Measurements from ENCODE around the gene INO80D. TPM values are rescaled to one million over a fixed set of nuclear protein-coding genes. Genes with fewer than 3 reads are reported as not detected.
A peak's percentile ranks its signal among the peaks of the same experiment; 100 is the strongest.

Gene INO80D
- total and polyA plus RNA-seq, 2 of the 13 experiments (the other 11 are each of a cell fraction or from before 2014, with no cell fraction given), result 7.6 to 7.9 TPM

DNA sequence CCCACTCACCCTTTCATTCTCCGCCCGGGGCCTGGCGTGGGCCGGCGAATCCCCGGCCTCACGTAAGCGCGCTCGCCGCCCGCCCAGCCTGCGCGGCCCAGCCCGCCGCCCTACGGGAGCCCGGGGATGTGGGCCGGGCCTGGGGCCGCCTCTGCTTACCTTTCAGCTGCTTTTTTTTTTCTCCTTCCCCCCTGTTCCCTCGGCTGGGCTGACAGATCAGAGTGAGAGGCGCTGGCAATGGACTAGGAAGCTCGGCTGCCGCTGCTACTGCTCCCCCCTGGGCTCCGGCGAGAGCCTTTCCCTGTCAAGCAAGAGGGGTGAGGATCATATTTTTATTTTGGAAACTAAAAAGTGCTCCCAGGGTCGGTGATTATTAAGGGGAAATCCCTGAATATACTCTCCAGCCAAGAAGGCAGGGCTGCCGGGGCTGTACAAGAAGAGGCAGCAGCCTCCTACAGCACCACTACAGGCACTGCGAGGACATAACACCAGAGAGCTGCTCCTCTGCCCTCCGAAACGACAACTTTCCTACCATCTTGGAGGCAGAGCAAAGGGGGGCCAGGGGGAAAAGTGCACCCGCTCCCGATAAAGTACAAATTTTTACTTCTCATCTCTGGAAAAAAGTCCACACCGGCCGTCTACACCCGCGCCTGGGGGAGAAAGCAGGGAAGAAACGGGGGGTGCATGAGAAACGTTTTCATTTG, at the start of gene INO80D (continued):
- TF ChIP-seq ZNF329 (CRISPR knock-in tag; IDR thresholded peaks at IDR 0.05; ENCODE audit: low read depth), result peak; percentile 78
- TF ChIP-seq SNRNP70 (IDR thresholded peaks at IDR 0.05; ENCODE audit: low read depth, low read length), result no peak
- no peak for TF ChIP-seq ZNF773 (CRISPR knock-in tag; IDR thresholded peaks at IDR 0.05; ENCODE audit: borderline replicate concordance)
- no peak for TF ChIP-seq POLR2AphosphoS2 (IDR thresholded peaks at IDR 0.05; ENCODE audit: low read depth, low read length)
- 0 out of 2 replicates have a peak, but pooled peaks have one; percentile 32 for TF ChIP-seq ETV6 (CRISPR knock-in tag; conservative IDR thresholded peaks at IDR 0.05)
- no peak for TF ChIP-seq ZNF260 (CRISPR knock-in tag; IDR thresholded peaks at IDR 0.05; ENCODE audit: borderline replicate concordance, low read depth)
- peak; percentile 42; the same call in 1 of the 2 replicates for TF ChIP-seq KDM5A (IDR thresholded peaks at IDR 0.05; ENCODE audit: borderline replicate concordance, low read length)
- no peak for TF ChIP-seq ZNF3 (CRISPR knock-in tag; IDR thresholded peaks at IDR 0.05)
- TF ChIP-seq AHR (CRISPR knock-in tag; IDR thresholded peaks at IDR 0.05), result peak; percentile 51; the same call in 1 of the 2 replicates
- TF ChIP-seq FOXK2 (IDR thresholded peaks at IDR 0.05), result no peak
- TF ChIP-seq ZNF225 (CRISPR knock-in tag; IDR thresholded peaks at IDR 0.05), result no peak
- TF ChIP-seq ISX (CRISPR knock-in tag; conservative IDR thresholded peaks at IDR 0.05), result 0 out of 2 replicates have a peak, but pooled peaks have one; percentile 56
- TF ChIP-seq, protein P1, sequence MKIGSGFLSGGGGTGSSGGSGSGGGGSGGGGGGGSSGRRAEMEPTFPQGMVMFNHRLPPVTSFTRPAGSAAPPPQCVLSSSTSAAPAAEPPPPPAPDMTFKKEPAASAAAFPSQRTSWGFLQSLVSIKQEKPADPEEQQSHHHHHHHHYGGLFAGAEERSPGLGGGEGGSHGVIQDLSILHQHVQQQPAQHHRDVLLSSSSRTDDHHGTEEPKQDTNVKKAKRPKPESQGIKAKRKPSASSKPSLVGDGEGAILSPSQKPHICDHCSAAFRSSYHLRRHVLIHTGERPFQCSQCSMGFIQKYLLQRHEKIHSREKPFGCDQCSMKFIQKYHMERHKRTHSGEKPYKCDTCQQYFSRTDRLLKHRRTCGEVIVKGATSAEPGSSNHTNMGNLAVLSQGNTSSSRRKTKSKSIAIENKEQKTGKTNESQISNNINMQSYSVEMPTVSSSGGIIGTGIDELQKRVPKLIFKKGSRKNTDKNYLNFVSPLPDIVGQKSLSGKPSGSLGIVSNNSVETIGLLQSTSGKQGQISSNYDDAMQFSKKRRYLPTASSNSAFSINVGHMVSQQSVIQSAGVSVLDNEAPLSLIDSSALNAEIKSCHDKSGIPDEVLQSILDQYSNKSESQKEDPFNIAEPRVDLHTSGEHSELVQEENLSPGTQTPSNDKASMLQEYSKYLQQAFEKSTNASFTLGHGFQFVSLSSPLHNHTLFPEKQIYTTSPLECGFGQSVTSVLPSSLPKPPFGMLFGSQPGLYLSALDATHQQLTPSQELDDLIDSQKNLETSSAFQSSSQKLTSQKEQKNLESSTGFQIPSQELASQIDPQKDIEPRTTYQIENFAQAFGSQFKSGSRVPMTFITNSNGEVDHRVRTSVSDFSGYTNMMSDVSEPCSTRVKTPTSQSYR (CRISPR knock-in tag; IDR thresholded peaks at IDR 0.05; ENCODE audit: borderline replicate concordance), result peak; percentile 25; the same call in 1 of the 2 replicates
- TF ChIP-seq, protein P2, sequence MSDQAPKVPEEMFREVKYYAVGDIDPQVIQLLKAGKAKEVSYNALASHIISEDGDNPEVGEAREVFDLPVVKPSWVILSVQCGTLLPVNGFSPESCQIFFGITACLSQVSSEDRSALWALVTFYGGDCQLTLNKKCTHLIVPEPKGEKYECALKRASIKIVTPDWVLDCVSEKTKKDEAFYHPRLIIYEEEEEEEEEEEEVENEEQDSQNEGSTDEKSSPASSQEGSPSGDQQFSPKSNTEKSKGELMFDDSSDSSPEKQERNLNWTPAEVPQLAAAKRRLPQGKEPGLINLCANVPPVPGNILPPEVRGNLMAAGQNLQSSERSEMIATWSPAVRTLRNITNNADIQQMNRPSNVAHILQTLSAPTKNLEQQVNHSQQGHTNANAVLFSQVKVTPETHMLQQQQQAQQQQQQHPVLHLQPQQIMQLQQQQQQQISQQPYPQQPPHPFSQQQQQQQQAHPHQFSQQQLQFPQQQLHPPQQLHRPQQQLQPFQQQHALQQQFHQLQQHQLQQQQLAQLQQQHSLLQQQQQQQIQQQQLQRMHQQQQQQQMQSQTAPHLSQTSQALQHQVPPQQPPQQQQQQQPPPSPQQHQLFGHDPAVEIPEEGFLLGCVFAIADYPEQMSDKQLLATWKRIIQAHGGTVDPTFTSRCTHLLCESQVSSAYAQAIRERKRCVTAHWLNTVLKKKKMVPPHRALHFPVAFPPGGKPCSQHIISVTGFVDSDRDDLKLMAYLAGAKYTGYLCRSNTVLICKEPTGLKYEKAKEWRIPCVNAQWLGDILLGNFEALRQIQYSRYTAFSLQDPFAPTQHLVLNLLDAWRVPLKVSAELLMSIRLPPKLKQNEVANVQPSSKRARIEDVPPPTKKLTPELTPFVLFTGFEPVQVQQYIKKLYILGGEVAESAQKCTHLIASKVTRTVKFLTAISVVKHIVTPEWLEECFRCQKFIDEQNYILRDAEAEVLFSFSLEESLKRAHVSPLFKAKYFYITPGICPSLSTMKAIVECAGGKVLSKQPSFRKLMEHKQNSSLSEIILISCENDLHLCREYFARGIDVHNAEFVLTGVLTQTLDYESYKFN (CRISPR knock-in tag; conservative IDR thresholded peaks at IDR 0.05), result peak; percentile 58
- 0 out of 2 replicates have a peak, but pooled peaks have one; percentile 78 for TF ChIP-seq RARG (CRISPR knock-in tag; IDR thresholded peaks at IDR 0.05; ENCODE audit: low read depth)
- TF ChIP-seq, protein P3, sequence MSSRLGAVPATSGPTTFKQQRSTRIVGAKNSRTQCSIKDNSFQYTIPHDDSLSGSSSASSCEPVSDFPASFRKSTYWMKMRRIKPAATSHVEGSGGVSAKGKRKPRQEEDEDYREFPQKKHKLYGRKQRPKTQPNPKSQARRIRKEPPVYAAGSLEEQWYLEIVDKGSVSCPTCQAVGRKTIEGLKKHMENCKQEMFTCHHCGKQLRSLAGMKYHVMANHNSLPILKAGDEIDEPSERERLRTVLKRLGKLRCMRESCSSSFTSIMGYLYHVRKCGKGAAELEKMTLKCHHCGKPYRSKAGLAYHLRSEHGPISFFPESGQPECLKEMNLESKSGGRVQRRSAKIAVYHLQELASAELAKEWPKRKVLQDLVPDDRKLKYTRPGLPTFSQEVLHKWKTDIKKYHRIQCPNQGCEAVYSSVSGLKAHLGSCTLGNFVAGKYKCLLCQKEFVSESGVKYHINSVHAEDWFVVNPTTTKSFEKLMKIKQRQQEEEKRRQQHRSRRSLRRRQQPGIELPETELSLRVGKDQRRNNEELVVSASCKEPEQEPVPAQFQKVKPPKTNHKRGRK (CRISPR knock-in tag; IDR thresholded peaks at IDR 0.05), result no peak
- no peak for TF ChIP-seq RFX3 (CRISPR knock-in tag; IDR thresholded peaks at IDR 0.05)
- TF ChIP-seq, protein P4, sequence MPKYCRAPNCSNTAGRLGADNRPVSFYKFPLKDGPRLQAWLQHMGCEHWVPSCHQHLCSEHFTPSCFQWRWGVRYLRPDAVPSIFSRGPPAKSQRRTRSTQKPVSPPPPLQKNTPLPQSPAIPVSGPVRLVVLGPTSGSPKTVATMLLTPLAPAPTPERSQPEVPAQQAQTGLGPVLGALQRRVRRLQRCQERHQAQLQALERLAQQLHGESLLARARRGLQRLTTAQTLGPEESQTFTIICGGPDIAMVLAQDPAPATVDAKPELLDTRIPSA (CRISPR knock-in tag; IDR thresholded peaks at IDR 0.05; ENCODE audit: borderline replicate concordance), result no peak
- peak; percentile 69; the same call in 1 of the 2 replicates for TF ChIP-seq ZNF777 (CRISPR knock-in tag; IDR thresholded peaks at IDR 0.05)
- TF ChIP-seq SIN3B (IDR thresholded peaks at IDR 0.05; ENCODE audit: low read length), result peak; percentile 11; the same call in 1 of the 2 replicates

Measured in HepG2 (cell line).